Measurements from ENCODE around the gene CDKN2D.
A peak's percentile ranks its signal among the peaks of the same experiment; 100 is the strongest.
"Not testable (repeated sequence)": the region's sequence is repeated elsewhere in the genome, so short reads cannot be mapped to it uniquely, and the experiment has no call there.

Gene CDKN2D

DNA sequence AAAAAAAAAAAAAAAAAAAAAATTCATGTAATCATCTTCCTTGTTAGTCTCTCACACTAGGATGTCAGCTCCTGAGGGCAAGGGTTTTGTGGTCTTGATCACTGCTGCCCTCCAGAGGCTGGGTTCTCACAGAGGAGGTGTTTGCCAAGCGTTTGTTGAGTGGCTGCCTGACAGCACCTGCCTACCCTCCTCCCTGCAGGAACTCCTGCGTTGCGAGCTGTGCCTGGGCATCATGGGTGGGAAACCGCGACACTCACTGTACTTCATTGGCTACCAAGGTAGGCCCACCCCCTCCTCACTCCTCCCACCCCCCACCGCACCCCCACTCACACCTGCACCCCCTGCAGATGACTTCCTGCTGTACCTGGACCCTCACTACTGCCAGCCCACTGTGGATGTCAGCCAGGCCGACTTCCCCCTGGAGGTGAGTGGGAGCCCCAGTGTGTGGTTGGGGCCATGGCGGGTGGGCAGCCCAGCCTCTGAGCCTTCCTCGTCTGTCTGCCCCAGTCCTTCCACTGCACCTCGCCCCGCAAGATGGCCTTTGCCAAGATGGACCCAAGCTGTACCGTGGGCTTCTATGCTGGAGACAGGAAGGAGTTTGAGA lies 17.0 kb downstream of the CDKN2D start:
- DNase-seq, result no peak

DNA sequence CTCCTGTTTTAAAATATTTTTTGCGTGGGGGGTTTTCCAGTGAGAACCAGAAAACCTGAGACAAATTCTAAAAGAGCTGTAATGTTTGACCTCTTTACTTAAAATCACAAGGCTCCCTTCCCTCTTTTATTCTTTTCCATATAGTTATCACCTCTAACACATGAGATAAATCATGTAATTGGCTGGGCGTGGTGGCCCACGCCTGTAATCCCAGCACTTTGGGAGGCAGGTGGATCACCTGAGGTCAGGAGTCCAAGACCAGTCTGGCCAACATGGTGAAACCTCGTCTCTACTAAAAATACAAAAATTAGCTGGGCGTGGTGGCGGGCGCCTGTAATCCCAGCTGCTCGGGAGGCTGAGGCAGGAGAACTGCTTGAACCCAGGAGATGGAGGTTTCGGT lies 17.8 kb downstream of the CDKN2D start:
- DNase-seq, result not testable (repeated sequence)

DNA sequence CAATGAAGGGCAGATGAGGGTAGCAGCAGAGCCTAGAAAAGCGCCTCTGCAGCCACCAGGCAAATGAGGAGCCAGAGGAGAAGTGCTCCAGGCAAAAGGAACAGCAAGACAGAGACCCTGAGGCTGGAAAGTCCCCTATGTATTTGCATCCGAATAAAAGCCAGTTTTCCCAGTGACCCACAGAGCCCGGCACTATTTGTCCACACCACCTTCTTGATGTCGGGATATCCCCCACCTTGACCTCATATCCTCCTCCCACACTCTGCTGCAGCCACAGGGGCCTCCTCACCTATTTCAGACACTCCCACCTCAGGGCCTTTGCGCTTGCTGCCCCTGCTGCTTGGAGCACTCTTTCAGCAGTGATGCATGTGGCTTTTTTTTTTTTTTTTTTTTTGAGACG lies 18.4 kb downstream of the CDKN2D start:
- no peak for DNase-seq

DNA sequence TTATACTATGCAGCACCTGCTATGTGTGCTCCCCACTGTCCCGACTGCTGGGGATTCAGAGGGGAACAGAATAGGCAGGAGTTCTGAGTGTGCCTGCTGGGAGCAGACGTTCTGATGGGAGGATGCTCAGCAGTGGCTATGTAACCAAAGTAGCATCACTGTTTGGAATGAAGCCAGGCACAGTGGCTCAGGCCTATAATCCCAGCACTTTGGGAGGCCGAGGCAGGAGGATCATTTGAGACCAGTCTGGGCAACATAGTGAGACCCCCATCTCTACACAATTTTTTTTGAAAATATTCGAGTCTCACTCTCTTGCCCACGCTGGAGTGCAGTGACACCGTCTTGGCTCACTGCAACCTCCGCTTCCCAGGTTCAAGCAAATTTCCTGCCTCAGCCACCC lies 19.0 kb downstream of the CDKN2D start:
- DNase-seq, result no peak

DNA sequence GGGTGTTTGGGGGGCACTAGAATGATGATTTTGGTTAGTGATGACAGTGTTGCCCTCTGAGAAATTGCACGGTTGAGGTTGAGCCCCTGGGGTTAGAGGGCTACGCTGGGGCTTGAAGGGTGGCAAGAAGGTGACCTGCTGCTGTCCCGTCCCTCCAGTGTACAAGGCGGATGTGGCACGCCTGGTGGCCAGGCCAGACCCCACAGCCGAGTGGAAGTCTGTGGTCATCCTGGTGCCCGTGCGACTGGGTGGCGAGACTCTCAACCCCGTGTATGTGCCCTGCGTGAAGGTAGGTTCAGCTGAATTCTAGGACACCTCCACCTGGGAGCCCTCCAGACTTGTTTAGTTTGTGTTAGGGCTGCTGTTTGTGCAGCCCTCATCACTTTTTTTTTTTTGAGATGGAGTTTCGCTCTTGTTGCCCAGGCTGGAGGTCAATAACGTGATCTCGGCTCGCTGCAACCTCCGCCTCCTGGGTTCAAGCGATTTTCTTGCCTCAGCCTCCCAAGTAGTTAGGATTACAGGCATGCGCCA lies 20.0 kb downstream of the CDKN2D start:
- DNase-seq, result no peak

DNA sequence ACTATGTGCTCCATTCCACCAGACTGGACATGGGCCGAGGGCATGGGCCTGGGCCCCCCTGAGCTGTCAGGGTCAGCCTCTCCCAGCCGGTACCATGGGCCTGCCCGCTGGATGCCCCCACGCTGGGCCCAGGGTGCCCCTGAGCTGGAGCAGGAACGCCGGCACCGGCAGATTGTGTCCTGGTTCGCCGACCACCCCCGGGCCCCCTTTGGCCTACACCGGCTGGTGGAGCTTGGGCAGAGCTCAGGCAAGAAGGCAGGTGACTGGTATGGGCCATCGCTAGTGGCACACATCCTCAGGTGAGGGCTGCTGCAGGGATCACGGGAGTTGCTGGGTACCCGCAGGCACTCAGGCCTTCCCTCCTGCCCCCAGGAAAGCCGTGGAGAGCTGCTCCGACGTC lies 22.0 kb downstream of the CDKN2D start:
- no peak for DNase-seq

DNA sequence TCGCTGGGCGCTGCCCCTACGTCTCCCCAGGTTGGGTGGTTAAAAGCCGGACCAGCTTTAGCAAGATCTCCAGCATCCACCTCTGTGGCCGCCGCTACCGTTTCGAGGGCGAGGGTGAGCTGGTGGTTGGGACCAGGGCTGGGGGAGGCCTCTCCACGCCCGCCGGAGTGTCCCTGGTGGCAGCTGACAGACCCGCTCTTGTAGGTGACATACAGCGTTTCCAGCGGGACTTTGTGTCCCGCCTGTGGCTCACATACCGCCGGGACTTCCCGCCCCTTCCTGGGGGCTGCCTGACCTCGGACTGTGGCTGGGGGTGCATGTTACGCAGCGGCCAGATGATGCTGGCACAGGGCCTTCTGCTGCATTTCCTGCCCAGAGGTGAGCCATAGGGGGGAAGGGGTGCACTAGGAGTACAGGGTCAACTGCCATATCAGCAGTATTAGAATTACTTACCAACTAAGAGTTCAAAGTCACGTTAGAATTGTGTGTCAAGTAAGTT lies 24.0 kb downstream of the CDKN2D start:
- peak in 1 of 14 donors; percentile 17 for DNase-seq

DNA sequence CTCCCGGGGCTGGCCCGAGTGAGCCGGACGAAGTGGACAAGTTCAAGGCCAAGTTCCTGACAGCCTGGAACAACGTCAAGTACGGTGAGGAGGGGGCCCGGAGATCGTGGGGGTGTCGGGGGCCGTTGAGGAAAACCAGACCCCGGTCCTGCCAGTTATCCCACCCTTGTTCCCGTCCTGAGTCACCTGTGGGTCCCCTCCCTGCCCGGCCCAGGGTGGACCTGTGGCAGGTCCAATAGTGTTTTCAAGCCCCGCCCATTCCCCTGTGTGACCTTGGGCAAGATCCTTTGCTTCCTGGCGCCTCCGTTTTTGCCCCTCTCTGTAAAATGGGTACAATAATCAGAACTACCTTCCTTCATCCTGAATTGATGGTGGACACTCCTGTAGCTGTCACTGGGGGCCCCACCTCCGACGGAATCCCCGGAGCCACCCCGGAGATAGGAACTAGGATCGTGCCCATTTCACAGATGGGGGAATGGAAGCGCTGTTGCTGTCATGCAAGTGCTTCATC lies 24.5 kb downstream of the CDKN2D start:
- DNase-seq, result peak in 1 of 14 donors; percentile 46

DNA sequence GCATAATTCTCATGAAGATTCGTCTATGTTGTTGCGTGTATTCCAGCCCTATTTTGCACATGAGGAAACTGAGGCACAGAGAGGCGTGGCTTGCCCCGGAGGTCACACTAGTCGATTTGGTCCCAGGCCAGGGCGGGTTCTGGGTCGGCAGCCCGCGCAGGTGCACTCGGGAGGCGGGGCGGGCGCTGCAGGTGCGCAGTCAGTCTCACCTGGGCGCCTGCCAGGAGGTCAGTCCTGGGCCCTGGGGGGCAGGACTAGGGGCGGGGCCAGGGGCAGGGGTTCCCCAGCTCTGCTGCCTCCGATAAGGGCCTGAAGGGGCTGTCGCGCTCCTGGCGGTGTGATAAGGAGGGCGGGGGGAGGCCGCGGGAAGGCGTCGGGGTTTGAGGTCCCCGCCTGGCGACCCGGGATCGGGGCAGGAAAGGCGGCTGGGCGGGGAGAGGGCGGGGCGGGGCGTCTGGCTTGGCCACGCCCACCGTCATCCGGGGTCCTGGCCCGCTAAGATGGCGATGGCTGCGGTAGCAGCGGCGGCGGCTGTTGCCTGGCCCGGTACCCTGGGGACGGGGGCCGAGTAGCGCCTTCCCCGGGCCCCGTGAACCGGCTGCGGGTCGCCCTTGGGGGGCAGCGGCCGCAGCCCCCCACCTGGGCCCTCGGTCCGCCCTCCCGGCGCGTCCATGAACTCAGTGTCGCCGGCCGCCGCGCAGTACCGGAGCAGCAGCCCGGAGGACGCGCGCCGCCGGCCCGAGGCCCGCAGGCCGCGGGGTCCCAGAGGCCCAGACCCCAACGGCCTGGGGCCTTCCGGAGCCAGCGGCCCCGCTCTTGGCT lies 25.1 kb downstream of the CDKN2D start, which contains the start of gene ATG4D:
Gene ATG4D (plus strand): TSS at position 485 of the 822 bp plus-strand sequence. CDS start 187 bp downstream, at position 672.
- peak in 13 of 14 donors; percentile 23 to 87 (median 67) for DNase-seq

DNA sequence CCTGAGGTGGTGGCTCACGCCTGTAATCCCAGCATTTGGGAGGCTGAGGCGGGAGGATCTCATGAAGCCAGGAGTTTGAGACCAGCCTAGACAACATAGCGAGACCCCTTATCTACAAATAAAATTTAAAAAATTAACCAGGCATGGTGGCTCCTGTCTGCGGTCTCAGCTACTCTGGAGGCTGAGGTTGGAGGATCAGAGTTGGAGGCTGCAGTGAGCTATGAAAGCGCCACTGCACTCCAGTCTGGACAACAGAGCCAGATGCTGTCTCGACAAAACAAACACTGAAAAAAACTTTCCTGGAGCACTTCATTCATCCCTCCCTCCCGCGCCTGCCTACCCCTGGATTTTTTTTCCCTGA lies 25.7 kb downstream of the CDKN2D start:
- no peak for DNase-seq

DNA sequence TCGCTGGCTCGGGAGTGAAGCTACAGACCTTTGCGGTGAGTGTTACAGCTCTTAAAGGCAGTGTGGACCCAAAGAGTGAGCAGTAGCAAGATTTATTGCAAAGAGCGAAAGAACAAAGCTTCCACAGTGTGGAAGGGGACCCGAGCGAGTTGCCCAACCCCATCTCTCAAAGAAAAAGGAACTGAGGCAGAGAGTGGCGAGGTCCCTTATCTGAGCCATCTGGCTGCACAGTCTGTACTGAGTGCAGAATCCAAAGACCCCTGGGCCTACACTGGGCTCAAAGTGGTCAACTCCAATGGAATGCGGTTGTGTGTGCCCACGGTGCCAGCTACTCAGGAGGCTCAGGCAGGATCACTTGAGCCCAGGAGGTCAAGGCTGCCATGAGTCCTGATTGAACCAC lies 29.8 kb downstream of the CDKN2D start:
- not testable (repeated sequence) for DNase-seq

DNA sequence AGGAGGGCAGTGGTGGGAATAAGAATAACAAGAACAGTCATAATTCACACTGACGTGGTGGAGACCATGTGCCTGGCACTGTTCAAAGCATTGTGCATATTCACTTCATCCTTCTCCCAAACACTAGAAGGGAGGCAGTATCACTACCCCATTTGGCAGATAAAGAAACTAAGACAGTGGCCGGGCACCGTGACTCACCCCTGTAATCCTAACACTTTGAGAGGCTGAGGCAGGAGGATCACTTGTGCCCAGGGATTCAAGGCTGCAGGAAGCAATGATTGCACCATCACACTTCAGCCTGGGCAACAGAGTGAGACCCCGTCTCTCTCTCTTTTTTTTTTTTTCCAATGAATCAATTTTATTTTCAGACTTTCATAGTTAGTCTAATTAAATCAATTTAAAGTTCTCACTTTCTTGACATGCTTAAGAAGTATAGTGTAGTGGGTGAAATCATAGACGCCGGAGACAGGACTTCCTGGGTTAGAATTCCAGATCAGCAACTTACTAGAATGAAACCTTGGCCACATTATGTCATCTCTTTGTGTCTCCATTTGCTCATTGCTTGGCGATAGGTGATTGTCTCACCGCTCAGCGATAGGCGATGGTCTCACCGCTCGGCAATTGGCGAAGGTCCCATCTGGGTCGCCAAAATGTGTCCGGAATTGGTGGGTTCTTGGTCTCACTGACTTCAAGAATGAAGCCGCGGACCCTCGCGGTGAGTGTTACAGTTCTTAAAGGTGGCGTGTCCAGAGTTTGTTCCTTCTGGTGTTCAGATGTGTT lies 30.4 kb downstream of the CDKN2D start:
- no peak for DNase-seq

DNA sequence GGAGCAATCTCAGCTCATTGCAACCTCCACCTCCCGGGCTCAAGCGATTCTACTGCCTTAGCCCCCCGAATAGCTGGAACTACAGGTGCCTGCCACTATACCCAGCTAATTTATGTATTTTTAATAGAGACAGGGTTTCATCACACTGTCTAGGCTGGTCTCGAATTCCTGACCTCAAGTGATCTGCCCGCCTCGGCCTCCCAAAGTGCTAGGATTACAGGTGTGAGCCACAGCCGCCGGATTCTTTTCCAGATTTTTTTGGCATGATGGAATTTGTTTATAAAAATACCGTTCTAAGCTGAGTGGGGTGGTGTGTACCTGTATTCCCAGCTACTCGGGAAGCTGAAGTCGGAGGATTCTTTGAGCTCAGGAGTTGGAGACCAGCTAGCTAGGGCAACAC lies 31.1 kb downstream of the CDKN2D start:
- DNase-seq, result no peak

DNA sequence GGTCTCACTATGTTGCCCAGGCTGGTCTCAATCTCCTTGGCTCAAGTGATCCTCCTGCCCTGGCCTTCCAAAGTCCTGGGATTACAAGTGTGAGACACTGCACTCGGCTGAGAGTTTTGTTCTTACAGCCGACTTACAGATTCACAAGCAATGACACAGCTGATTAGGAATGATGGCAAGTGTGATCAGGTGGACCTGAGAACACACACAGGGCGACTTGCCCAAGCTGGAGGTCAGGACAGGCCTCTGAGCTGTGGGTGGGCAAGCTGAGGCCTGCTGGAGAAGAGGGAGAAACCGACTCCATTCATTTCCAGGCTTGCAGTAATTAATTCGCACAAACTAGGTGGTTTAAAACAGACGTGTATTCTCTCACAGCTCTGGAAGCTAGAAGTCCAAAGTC lies 33.2 kb downstream of the CDKN2D start:
- DNase-seq, result no peak

DNA sequence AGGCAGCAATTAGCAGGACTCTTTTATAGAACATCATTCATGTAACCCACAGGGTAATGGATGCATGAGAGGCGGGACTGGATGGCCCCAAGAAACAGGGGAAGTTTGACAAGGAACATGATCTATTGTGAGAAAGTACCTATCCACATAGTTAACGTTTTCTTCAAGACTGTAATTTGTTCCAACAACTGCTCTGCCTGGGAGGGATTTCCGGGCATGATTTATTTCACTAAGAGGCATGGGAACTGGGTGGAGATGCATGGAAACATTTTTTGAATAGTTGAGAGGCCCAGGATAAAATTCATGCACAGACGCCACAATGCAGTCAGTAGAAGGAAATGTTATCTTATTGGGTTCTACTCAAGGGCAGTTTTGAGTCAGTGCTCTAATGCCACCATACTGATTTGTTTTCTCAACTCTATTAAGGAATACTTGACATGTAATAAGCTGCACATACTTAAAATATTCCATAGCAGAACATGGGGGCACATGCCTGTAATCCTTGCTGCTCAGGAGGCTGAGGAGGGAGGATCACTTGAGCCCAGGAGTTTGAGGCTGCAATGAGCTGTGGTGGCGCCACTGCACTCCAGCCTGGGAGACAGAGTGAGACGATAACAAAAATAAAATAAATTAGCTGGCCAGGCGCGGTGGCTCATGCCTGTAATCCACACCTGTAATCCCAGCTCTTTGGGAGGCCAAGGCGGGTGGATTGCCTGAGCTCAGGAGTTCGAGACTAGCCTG lies 35.0 kb downstream of the CDKN2D start:
- no peak for DNase-seq

DNA sequence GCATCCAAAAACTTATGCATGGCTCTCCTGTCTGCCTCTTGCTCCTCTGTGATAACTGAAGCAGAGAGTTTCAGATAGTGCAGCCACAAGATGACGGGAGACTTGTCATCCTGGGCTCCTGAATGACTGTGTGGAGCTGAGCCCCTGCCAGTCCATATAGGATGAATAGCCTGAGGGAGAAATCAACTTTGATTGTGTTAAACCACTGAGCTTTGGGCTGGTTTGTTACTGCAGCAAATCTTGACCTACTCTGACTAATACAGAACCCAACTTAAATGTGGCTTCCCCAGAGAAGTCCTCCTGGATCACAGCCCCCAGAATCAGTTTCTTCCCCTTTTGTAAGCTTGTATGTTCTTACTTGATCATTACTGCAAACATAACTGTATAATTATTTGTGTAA lies 36.3 kb downstream of the CDKN2D start:
- DNase-seq, result no peak

DNA sequence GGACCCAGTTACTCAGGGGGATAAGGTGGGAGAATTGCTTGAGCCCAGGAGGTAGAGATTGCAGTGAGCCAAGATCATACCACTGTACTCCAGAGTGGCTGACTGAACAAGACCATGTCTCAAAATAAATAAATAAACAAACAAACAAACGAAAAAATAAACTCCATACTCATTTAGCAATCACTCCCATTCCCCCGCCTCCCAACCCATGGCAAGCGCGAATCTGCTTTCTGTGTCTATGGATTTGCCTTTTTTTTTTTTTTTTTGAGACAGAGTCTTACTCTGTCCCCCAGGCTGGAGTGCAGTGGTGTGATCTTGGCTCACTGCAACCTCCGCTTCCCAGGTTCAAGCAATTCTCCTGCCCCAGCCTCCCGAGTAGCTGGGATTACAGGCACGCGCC lies 41.9 kb downstream of the CDKN2D start:
- not testable (repeated sequence) for DNase-seq

DNA sequence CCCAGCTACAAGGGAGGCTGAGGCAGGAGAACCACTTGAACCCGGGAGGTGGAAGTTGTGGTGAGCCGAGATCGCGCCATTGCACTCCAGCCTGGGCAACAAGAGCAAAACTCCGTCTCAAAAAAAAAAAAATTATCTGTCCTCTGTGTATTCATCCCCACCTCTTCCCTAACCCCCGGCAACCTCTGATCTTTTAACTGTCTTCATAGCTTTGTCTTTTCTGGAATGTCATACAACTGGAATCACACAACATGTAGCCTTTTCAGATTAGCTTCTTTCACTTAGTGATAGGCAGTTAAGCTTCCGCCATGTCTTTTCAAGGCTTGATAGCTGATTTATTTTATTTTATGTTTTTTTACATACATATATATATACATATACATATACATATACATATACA lies 43.1 kb downstream of the CDKN2D start:
- DNase-seq, result no peak

DNA sequence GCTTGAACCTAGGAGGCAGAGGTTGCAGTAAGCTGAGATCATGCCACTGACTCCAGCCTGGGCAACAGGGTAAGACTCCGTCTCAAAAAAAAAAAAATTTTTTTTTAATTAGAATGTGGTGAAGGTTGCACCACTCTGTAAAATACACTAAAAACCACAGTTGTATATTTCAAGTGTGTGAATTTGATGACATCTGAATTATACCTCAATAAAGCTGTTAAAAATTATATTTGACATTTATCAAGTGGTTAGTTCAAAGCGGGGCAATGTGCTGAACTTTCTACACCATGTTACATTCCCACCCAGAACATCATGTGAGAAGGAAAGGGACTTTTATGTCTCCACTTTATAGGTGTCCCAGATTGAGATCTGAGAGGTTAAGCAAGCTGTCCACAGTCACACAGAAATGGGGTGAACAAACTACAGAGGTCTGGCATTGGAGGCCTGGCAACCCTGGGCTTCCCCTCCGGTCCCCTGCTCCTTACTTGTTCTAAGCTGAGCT lies 45.6 kb downstream of the CDKN2D start:
- DNase-seq, result no peak

DNA sequence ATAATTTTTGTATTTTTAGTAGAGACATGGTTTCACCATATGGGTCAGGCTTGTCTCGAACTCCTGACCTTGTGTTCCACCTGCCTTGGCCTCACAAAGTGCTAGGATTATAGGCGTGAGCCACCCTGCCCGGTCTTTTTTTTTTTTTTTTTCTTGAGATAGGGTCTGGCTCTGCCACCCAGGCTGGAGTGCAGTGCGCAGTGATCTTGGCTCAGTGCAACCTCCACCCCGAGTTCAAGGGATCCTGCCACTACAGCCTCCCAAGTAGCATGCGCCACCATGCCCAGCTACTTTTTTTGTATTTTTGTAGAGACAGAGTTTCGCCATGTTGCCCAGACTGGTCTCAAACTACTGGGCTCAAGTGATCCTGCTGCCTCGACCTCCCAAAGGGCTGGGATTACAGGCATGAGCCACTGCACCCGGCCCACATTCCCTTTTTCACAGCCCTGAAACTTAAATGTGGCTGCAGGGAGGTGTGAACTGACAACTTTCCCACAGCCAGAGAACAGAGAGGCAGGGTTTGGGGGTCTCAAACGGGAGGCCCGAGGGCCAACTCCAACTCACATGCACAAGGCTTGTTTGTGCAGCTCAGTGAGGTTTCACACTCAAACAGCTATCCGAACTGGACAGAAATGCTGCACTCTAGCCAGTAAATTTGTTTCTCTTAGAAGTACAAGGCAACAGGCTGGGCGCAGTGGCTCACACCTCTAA lies 47.2 kb downstream of the CDKN2D start:
- DNase-seq, result no peak

Measured in C1 segment of cervical spinal cord (tissue), 14 donors.